C4-2B (cell line): ENCODE results near the gene TDP2.

Source experiments
- ZFX ChIP-seq: fragments of 450-650 bp; IDR thresholded peaks from 2 replicates; pipeline ENCODE4 v1.6.1; 2017
- TF ChIP-seq, protein P1 (sequence below): fragments of 450-650 bp; conservative IDR thresholded peaks from 2 replicates; pipeline ENCODE4 v1.5.1; 2017; ENCODE audit warnings: mild to moderate bottlenecking

- TF ChIP-seq, protein P1, sequence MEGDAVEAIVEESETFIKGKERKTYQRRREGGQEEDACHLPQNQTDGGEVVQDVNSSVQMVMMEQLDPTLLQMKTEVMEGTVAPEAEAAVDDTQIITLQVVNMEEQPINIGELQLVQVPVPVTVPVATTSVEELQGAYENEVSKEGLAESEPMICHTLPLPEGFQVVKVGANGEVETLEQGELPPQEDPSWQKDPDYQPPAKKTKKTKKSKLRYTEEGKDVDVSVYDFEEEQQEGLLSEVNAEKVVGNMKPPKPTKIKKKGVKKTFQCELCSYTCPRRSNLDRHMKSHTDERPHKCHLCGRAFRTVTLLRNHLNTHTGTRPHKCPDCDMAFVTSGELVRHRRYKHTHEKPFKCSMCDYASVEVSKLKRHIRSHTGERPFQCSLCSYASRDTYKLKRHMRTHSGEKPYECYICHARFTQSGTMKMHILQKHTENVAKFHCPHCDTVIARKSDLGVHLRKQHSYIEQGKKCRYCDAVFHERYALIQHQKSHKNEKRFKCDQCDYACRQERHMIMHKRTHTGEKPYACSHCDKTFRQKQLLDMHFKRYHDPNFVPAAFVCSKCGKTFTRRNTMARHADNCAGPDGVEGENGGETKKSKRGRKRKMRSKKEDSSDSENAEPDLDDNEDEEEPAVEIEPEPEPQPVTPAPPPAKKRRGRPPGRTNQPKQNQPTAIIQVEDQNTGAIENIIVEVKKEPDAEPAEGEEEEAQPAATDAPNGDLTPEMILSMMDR, result no peak
- no peak for TF ChIP-seq ZFX
Measured at GRCh38 chr6:24680582-24680981, 13.9 kb upstream of the TDP2 start.
